HepG2 (cell line): ENCODE results near the gene IFI27L2. TPM values are rescaled to one million over a fixed set of nuclear protein-coding genes. Genes with fewer than 3 reads are reported as not detected.

Experiments
- ATAC-seq: fragments of 200-7000 bp; cut with Tn5 transposase; 3 replicates; pipeline ENCODE4 v1.9.1; 2020; ENCODE audit warnings: mild to moderate bottlenecking, moderate library complexity
- BruUV-seq: library from RNA; stranded (reverse); fragments of 400-500 nt; replicated peaks from 2 replicates; lab custom pipeline; 2021; lab: Mats Ljungman, UMichigan
- CTCF ChIA-PET: fragments of 300-600 bp; formaldehyde crosslinking; extraction: SDS; loops from one replicate; lab custom pipeline; 2021; ENCODE audit warnings: low total read pairs, inconsistent platforms, low intra/inter-chr PET ratio; lab: Yijun Ruan, JAX
- POLR2A ChIA-PET: fragments of 350-600 bp; sonication (Branson Sonifier 250); formaldehyde crosslinking; loops from one replicate; lab custom pipeline; 2020; ENCODE audit warnings: antibody characterized with exemption, inconsistent platforms; lab: Yijun Ruan, JAX
- DNase-seq: peaks from one replicate; pipeline ENCODE4 v3.0.0-alpha.2; 2015; ENCODE audit warnings: low spot score
- FAIRE-seq: peaks from 3 replicates; lab custom pipeline; 2011; peaks lifted over from hg19 to GRCh38; lab: Jason Lieb, UNC
- H2AFZ ChIP-seq: one replicate; pipeline ENCODE4 v1.6.1; 2011; ENCODE audit warnings: low read length, inconsistent platforms
- H3K27ac ChIP-seq: fragments of 300-600 bp; 3 replicates; pipeline ENCODE4 v1.8.0; 2011; ENCODE audit warnings: mixed run types, mild to moderate bottlenecking, mixed read lengths, low read length, inconsistent platforms; ENCODE audit not compliant: insufficient read depth; ENCODE audit errors: extremely low read length
- H3K27me3 ChIP-seq, 2 experiments: fragments of 200-600 bp in 1 of 2; 2 replicates in 1 of 2; 3 replicates in 1 of 2; pipeline versions ENCODE4 v1.6.0 to v1.8.0; 2011; ENCODE audit warnings: low read length in 2 of 2, mild to moderate bottlenecking in 2 of 2, moderate library complexity in 2 of 2, inconsistent platforms in 1 of 2; ENCODE audit not compliant: insufficient read depth in 2 of 2, control insufficient read depth in 1 of 2
- H3K36me3 ChIP-seq, 2 experiments: fragments of 200-600 bp in 1 of 2; replicated peaks in 1 of 2; 2 replicates in 1 of 2; 3 replicates in 1 of 2; pipeline versions ENCODE4 v1.5.1 to v1.8.0; 2011; ENCODE audit warnings: low read length in 2 of 2, inconsistent platforms in 1 of 2; ENCODE audit not compliant: insufficient read depth in 2 of 2, control insufficient read depth in 1 of 2
- H3K4me1 ChIP-seq: 2 replicates; pipeline ENCODE4 v1.5.1; 2012; ENCODE audit warnings: low read length, inconsistent platforms; ENCODE audit not compliant: insufficient read depth
- H3K4me2 ChIP-seq: 2 replicates; pipeline ENCODE4 v1.6.0; 2011; ENCODE audit warnings: low read depth, low read length, inconsistent platforms
- H3K4me3 ChIP-seq, 3 experiments: fragments of 200-600 bp in 1 of 3; sonication (generic), shearing (Covaris generic) in 1 of 3; replicated peaks in 1 of 3; 2 replicates each; pipeline ENCODE4 v1.5.1; 2011 to 2016; ENCODE audit warnings: low read length in 3 of 3, inconsistent platforms in 2 of 3, low read depth in 2 of 3, mild to moderate bottlenecking in 2 of 3, control low read depth in 1 of 3, mixed read lengths in 1 of 3; ENCODE audit not compliant: insufficient read depth in 1 of 3
- H3K79me2 ChIP-seq: one replicate; pipeline ENCODE4 v1.6.1; 2011; ENCODE audit warnings: low read length, inconsistent platforms; ENCODE audit not compliant: insufficient read depth
- H3K9ac ChIP-seq: 2 replicates; pipeline ENCODE4 v1.6.0; 2011; ENCODE audit warnings: mild to moderate bottlenecking, low read depth, low read length, inconsistent platforms; ENCODE audit not compliant: insufficient read depth
- H3K9me3 ChIP-seq: 2 replicates; pipeline ENCODE4 v1.5.1; 2012; ENCODE audit warnings: mild to moderate bottlenecking, low read length
- H4K20me1 ChIP-seq: 2 replicates; pipeline ENCODE4 v1.6.0; 2011; ENCODE audit warnings: inconsistent platforms, mild to moderate bottlenecking, low read length, moderate library complexity; ENCODE audit not compliant: insufficient read depth
- HDAC1 ChIP-seq: sonication (generic); formaldehyde crosslinking; IDR thresholded peaks from 2 replicates; pipeline ENCODE4 v1.5.1; 2020; ENCODE audit warnings: mild to moderate bottlenecking, missing genetic modification reagents
- HHEX ChIP-seq: IDR thresholded peaks from 2 replicates; pipeline ENCODE4 v1.6.1; 2016; ENCODE audit warnings: control low read depth
- KAT7 ChIP-seq: IDR thresholded peaks from 2 replicates; pipeline ENCODE4 v1.6.1; 2018; ENCODE audit warnings: borderline replicate concordance, missing compliant biosample characterization
- MTF1 ChIP-seq: sonication (generic); formaldehyde crosslinking; IDR thresholded peaks from 2 replicates; pipeline ENCODE4 v1.5.0; 2020; ENCODE audit warnings: missing genetic modification reagents
- NCOR1 ChIP-seq: fragments of 200-600 bp; sonication (generic); IDR thresholded peaks from 2 replicates; pipeline ENCODE4 v1.7.0; 2017; ENCODE audit warnings: antibody characterized with exemption, low read length, borderline replicate concordance
- NR2F2 ChIP-seq: IDR thresholded peaks from 2 replicates; pipeline ENCODE4 v1.6.1; 2012; ENCODE audit warnings: low read depth, inconsistent platforms, borderline replicate concordance
- STAG1 ChIP-seq: sonication (generic); formaldehyde crosslinking; IDR thresholded peaks from 2 replicates; pipeline ENCODE4 v1.4.0; 2020; ENCODE audit warnings: missing genetic modification reagents
- TCF12 ChIP-seq, 2 experiments: fragments of 450-650 bp in 1 of 2; sonication (generic) in 1 of 2; formaldehyde crosslinking in 1 of 2; IDR thresholded peaks; 2 replicates each; pipeline versions ENCODE4 v1.6.1 to v1.8.0; 2017 to 2022; ENCODE audit warnings: antibody characterized with exemption in 1 of 2, mild to moderate bottlenecking in 1 of 2, missing genetic modification reagents in 1 of 2, moderate library complexity in 1 of 2
- ZNF234 ChIP-seq: sonication (generic); formaldehyde crosslinking; conservative IDR thresholded peaks from 2 replicates; pipeline ENCODE4 v1.5.1; 2020; ENCODE audit warnings: mild to moderate bottlenecking, missing genetic modification reagents
- ZNF3 ChIP-seq: IDR thresholded peaks from 2 replicates; pipeline ENCODE4 v1.7.0; 2017; ENCODE audit warnings: inconsistent platforms
- ZNF510 ChIP-seq: sonication (generic); formaldehyde crosslinking; IDR thresholded peaks from 2 replicates; pipeline ENCODE4 v1.4.0; 2020; ENCODE audit warnings: low read depth, mild to moderate bottlenecking, missing genetic modification reagents
- ZNF567 ChIP-seq: sonication (generic); formaldehyde crosslinking; IDR thresholded peaks from 2 replicates; pipeline ENCODE4 v1.8.1; 2023; ENCODE audit warnings: mild to moderate bottlenecking, missing genetic modification reagents, borderline replicate concordance
- ZNF572 ChIP-seq: sonication (generic); formaldehyde crosslinking; IDR thresholded peaks from 2 replicates; pipeline ENCODE4 v1.5.1; 2020; ENCODE audit warnings: mild to moderate bottlenecking, missing genetic modification reagents
- ZNF577 ChIP-seq: sonication (generic); formaldehyde crosslinking; IDR thresholded peaks from 2 replicates; pipeline ENCODE4 v1.4.0; 2020; ENCODE audit warnings: mild to moderate bottlenecking, low read depth, missing genetic modification reagents, borderline replicate concordance
- ZNF644 ChIP-seq: IDR thresholded peaks from 2 replicates; pipeline ENCODE4 v1.6.1; 2016; ENCODE audit warnings: low read depth
- ZNF691 ChIP-seq: sonication (generic); formaldehyde crosslinking; IDR thresholded peaks from 2 replicates; pipeline ENCODE4 v1.4.0; 2020; ENCODE audit warnings: missing genetic modification reagents, low read depth, mild to moderate bottlenecking, borderline replicate concordance
- ZNF713 ChIP-seq: sonication (generic); formaldehyde crosslinking; IDR thresholded peaks from 2 replicates; pipeline ENCODE4 v1.4.0; 2020; ENCODE audit warnings: mild to moderate bottlenecking, missing genetic modification reagents
- in situ Hi-C: cut with HindIII; loops from 2 replicates; pipeline ENCODE4 v1.10.0; 2017; ENCODE audit warnings: low pct_unique_long_range_greater_than_20kb; ENCODE audit not compliant: extremely low pct_ligation_motif_present
- intact Hi-C: fragments of 100-400 bp; cut with micrococcal nuclease; formaldehyde crosslinking; loops from one replicate; pipeline ENCODE4 v1.10.0; 2022; ENCODE audit not compliant: unreplicated experiment
- polyA plus RNA-seq, 8 experiments: library from polyadenylated mRNA; depleted of rRNA in 3 of 8; stranded (reverse) in 7 of 8; unstranded in 1 of 8; fragments of >200 nt; fragmentation: Illumina TruSeq in 4 of 8; extraction: Trizol in 4 of 8; gene quantifications; 2 replicates each; pipeline versions ENCODE4 v1.2.1 to v1.2.3, GENCODE V29; 2011 to 2016; ENCODE audit warnings: low read depth in 4 of 8, missing spikeins in 1 of 8, mixed read lengths in 1 of 8; ENCODE audit not compliant: insufficient read depth in 1 of 8
- total RNA-seq, 5 experiments: library from RNA; depleted of rRNA; stranded (reverse); fragments of >200 nt; fragmentation: Illumina TruSeq; extraction: Trizol; gene quantifications; 2 replicates each; pipeline ENCODE4 v1.2.3, GENCODE V29; 2016; ENCODE audit warnings: low read depth in 1 of 5
- TF ChIP-seq, protein P1 (sequence below): sonication (generic); formaldehyde crosslinking; IDR thresholded peaks from 2 replicates; pipeline ENCODE4 v1.8.0; 2022; ENCODE audit warnings: mild to moderate bottlenecking, missing genetic modification reagents; ENCODE audit not compliant: insufficient replicate concordance
- TF ChIP-seq, protein P2 (sequence below): sonication (generic); formaldehyde crosslinking; IDR thresholded peaks from 2 replicates; pipeline ENCODE4 v1.4.0; 2020; ENCODE audit warnings: missing genetic modification reagents

Gene IFI27L2
- total and polyA plus RNA-seq, 2 of the 13 experiments (the other 11 are each of a cell fraction or from before 2014, with no cell fraction given): 4.3 to 4.8 TPM

GRCh38 chr14:94157197-94157596 lies 27.8 kb upstream of the IFI27L2 start:
- TF ChIP-seq ZNF510: no peak
- TF ChIP-seq NCOR1: no peak
- no peak for TF ChIP-seq STAG1 (CRISPR knock-in tag)
- no peak for TF ChIP-seq ZNF3 (CRISPR knock-in tag)
- no peak for TF ChIP-seq ZNF577 (CRISPR knock-in tag)
- TF ChIP-seq KAT7 (CRISPR knock-in tag): no peak
- no peak for TF ChIP-seq ZNF572
- no peak for TF ChIP-seq ZNF234 (CRISPR knock-in tag)
- no peak for TF ChIP-seq ZNF713
- TF ChIP-seq, protein P1, sequence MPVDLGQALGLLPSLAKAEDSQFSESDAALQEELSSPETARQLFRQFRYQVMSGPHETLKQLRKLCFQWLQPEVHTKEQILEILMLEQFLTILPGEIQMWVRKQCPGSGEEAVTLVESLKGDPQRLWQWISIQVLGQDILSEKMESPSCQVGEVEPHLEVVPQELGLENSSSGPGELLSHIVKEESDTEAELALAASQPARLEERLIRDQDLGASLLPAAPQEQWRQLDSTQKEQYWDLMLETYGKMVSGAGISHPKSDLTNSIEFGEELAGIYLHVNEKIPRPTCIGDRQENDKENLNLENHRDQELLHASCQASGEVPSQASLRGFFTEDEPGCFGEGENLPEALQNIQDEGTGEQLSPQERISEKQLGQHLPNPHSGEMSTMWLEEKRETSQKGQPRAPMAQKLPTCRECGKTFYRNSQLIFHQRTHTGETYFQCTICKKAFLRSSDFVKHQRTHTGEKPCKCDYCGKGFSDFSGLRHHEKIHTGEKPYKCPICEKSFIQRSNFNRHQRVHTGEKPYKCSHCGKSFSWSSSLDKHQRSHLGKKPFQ (CRISPR knock-in tag): no peak
- TF ChIP-seq NR2F2: no peak
- TF ChIP-seq HDAC1 (CRISPR knock-in tag): no peak
- TF ChIP-seq ZNF644 (CRISPR knock-in tag): no peak
- no peak for TF ChIP-seq ZNF567 (CRISPR knock-in tag)
- no peak for TF ChIP-seq MTF1 (CRISPR knock-in tag)
- TF ChIP-seq, protein P2, sequence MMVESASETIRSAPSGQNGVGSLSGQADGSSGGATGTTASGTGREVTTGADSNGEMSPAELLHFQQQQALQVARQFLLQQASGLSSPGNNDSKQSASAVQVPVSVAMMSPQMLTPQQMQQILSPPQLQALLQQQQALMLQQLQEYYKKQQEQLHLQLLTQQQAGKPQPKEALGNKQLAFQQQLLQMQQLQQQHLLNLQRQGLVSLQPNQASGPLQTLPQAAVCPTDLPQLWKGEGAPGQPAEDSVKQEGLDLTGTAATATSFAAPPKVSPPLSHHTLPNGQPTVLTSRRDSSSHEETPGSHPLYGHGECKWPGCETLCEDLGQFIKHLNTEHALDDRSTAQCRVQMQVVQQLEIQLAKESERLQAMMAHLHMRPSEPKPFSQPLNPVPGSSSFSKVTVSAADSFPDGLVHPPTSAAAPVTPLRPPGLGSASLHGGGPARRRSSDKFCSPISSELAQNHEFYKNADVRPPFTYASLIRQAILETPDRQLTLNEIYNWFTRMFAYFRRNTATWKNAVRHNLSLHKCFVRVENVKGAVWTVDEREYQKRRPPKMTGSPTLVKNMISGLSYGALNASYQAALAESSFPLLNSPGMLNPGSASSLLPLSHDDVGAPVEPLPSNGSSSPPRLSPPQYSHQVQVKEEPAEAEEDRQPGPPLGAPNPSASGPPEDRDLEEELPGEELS (CRISPR knock-in tag): no peak
- no peak for TF ChIP-seq TCF12 (IDR thresholded peaks at IDR 0.05)
- no peak for TF ChIP-seq TCF12 (CRISPR knock-in tag; IDR thresholded peaks at IDR 0.05)
- no peak for TF ChIP-seq ZNF691 (CRISPR knock-in tag)
- no peak for TF ChIP-seq HHEX (CRISPR knock-in tag)
- DNase-seq (no peak), FAIRE-seq (no peak), ATAC-seq (no peak)
- Histone ChIP-seq H3K9me3 (no peaks in the 10 kb centered on the region), H3K4me3 (no peak overlapping the region), H3K79me2 (no peaks in the 10 kb centered on the region), H3K4me2 (no peak overlapping the region), H3K36me3 (no peaks in the 10 kb centered on the region), H3K4me1 (peaks cover 31% of the 10 kb centered on the region), H3K9ac (no peak overlapping the region), H2AFZ (no peak overlapping the region), H4K20me1 (no peaks in the 10 kb centered on the region), H3K27ac (no peak overlapping the region), H3K27me3 (peaks cover 0 to 11% of the 10 kb centered on the region in 2 experiments; a peak in 2 of 5 replicates)
- ChIA-PET POLR2A (no interaction called here), CTCF (no interaction called here)
- intact Hi-C loops: no loop called here
- no TSS peak for BruUV-seq
- in situ Hi-C loops: no loop called here
